KG1 (cell line): ENCODE measurements around the gene CSMD2.

Experiments
- DNase-seq: peaks from one replicate; lab custom pipeline; 2025; lab: John Stamatoyannopoulos, UW

The CSMD2 gene

DNA sequence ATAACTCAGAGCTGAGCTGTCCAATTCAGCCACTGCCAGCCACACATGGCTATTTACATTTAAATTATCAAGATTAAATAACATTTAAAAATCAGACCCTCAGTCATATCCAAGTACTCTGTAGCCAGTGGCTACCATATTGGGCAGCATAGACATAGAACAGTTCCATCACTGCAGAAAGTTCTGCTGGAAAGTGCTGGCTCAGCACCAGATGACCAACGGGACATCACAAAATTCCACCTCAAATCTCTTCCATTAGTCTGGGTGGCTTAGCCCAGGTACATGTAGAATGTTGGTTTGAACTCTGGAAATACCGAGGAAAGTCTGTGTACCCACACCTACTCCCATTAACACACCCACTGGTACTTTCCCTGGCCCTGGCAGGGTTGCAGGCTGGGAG, 563.3 kb downstream of the CSMD2 start:
- no peak for DNase-seq

DNA sequence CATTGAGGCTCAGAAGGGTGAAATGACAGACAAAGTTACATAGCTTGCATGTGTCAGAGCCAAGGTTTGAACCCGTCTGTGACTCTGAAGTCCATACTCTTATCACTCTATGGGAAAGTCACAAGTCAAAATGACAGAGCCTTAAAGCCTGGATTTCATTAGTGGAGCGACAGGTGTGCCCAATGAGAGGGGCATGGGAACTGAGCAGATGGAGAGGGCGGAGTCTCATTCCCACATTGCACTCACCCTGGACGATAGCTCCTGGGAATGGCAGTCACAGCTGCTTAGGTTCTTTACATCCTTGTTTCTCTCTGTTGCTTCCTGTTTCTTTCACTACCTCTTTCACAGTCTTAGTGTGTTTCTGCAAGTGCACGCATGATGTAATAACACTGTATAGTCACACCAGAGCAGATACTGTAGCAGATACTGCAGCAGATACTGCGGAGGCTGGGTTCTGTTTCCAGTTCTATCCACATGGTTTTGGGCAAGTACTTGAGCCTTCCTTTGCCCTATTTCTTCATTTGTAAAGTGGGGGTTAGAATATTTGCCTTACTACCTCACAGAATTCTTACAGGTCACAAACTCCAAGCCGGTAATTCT, 565.4 kb downstream of the CSMD2 start:
- DNase-seq, result no peak

GRCh38 chr1:33588726-33589125, 576.3 kb downstream of the CSMD2 start:
- no peak for DNase-seq

DNA sequence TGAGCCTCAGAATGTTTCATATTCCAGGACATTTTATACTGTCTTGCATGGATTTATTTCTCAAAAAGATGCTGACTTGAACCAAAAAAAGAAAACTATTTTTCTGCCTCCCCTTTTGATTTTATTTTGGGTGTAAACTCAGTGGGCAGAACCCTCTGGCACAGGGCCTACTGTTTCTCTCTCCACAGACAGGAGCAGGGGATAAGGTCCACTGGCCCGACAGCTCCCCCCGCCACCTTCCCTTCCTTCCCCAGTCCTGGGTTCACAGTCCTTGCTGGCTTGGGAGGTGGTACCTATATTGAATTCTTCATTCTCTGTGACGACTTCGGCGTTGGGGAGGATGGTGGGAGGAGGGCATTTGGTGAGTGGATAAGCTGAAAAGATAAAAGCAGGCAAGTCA, 578.2 kb downstream of the CSMD2 start:
- DNase-seq, result no peak

GRCh38 chr1:33586106-33586505, 578.9 kb downstream of the CSMD2 start:
- DNase-seq, result no peak

- no peak for DNase-seq
These were observed 581.5 kb downstream of the CSMD2 start for GRCh38 chr1:33583567-33583966.

DNA sequence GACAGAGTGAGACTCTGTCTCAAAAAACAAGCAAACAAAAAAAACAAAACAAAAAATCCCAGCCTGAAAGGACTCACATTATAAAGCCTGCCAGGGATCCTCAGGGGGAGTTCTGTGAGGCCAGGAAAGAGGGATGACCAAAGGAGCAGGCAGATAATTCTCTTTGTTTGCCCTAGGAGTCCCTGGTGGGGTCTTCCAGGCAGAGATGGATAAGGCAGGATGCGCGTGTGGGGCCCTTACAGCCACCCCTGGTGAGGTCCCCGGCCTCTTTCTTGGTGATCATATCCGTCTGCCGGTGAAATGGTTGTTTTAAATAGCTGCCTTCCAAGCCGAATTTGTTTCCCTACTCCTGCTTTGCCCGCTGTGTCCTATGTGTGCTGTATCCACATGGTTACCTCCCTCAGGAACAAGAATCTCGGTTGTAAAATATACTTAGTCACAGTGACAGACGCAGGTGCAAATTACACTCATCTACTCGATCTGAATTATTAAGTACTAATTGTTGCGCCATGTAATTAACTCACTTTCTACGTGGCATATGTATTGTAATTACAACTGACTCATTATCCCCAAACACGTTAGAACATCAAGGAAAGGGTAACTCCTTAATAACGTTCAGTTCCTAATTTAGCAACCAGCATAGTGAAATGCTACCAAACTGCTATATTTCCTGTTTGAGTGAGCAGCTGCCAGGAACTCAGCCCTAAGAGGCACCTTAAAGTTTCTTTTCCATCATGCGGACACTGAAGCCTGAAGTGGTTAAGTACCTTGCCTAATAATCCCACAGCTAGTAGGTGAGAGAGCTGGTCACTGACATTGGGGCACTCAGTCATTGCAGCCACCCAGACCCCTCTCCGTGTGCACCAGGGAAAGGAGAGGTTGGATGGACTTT, 586.2 kb downstream of the CSMD2 start:
- no peak for DNase-seq

DNA sequence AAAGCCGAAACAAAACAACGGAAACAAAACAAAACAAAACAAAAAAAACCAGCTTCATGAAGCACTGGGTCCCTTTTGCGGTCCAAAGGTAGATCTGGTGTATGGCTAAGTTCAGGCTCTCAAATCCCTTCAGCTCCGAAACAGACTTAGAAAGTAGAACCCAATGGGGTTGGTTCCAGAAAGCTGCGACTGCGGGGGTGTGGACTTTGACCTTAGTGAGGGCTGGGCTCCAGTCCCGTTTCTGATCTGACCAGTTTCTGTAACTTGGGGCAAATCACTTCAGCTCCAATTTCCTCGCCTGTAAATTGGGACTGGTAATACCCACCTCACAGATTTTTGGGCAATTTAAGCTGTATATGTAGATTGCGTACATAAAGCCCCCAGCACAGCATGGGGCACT, 587.4 kb downstream of the CSMD2 start:
- no peak for DNase-seq

GRCh38 chr1:33576821-33577599, 588.0 kb downstream of the CSMD2 start:
- DNase-seq, result no peak

DNA sequence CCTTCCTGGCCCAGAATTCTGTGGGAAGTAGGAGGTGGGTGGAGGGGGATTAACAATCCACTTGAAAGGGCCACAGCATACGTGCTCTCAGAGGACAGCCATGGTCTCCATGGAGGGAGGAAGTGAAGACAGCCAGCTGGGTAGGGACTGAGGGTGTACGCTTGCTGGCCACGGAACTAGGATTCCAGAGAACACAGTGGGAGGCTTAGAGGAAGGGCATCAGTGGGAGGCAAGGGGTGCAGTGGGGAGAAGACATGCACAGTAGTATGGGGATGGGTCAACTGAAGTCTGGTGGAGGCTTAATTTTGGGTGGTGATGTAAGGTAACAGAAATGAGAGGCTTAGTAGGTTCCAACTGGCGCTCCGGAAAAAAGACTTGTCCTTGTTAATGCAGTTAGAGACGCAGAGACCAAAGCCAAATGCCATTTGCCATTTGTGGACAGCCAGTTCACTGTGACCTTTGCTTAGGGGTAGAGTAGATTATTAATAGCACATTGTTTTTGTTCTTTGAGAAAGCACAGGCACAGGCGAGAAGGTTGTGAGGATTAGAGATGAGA, 589.6 kb downstream of the CSMD2 start:
- no peak for DNase-seq

GRCh38 chr1:33573661-33574060, 591.4 kb downstream of the CSMD2 start:
- no peak for DNase-seq

GRCh38 chr1:33572387-33572786, 592.6 kb downstream of the CSMD2 start:
- no peak for DNase-seq

GRCh38 chr1:33569331-33569730, 595.7 kb downstream of the CSMD2 start:
- DNase-seq, result no peak

GRCh38 chr1:33563699-33564098, 601.3 kb downstream of the CSMD2 start:
- no peak for DNase-seq

- DNase-seq, result no peak
These were observed 602.5 kb downstream of the CSMD2 start for GRCh38 chr1:33562563-33562962.

- no peak for DNase-seq
These were observed 603.5 kb downstream of the CSMD2 start for GRCh38 chr1:33561576-33561975.

DNA sequence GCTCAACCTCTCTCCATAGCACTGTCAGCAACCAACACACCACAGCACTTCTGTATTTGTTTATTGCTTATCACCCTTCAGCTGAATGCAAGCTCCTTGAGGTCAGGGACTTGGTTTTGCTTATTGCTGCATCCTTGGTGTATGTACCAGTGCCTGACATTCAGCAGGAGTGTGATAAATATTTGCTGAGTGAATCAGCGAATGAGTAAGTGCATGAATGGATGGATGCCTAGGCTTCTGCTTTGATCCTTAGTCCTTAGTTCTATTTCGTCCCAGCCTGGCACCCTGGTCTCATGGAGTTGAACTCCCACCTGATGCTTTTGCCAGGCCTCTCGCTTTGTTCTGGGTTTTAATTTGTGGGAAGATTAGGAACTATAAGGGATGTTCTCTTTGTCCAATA, 604.4 kb downstream of the CSMD2 start:
- no peak for DNase-seq

- no peak for DNase-seq
These were observed 616.3 kb downstream of the CSMD2 start for GRCh38 chr1:33548721-33549120.

DNA sequence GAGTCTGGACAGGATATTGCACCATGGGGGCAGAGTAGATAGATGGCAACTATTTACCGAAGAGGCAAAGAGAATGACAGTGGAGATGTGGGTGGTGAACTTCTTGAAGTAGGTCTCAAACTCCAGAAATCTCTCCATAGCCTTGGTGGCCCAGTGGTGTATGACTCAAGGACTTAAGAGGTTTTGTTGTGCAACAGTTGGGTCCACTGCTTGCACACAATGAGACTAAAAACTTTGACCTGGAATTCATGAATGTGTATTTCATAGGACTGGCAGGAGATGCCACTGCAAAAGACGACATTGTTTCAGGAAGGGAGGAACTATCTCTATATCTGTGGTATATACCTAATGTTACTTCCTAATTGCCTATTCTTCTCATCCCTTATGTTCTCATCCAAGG, 616.7 kb downstream of the CSMD2 start:
- DNase-seq, result no peak

- no peak for DNase-seq
These were observed 617.5 kb downstream of the CSMD2 start for GRCh38 chr1:33547576-33547975.

DNA sequence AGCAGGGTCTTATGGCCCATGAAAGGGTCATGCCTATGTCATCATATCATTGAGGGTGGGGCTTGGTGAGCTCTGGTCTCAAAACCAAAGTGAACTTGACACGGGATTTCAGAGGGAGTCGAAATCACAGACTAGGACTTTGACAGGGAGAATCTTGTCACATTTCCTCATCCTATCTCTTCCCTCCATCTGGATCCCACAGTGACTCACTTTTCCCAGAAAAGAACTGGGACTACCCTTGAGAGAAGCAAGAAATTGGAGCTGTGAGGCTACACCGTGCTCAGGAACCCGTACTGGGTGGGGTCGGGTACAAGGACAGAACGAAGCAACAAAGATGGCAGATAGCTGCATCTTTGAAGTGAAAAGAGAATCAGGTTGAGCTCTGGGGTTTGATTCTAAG, 623.1 kb downstream of the CSMD2 start:
- DNase-seq, result no peak

- DNase-seq, result no peak
These were observed 627.1 kb downstream of the CSMD2 start for GRCh38 chr1:33537885-33538284.

DNA sequence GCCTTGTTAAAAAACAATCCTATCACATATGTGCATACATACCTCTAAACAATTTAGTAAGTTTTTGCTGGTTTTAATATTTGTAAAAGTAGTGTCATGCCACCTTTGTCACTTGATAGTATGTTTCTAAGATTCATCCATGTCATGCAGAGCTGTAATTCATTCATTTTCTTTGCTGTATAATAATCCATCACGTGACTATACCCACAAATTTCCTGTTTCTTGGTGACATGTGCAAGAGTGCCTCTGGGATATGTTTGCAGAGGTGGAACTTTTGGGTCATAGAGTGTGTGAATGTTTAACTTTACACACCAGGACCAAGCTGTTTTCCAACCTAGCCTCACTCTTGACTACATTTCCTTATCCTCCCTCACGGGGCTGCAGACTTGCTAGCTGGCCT, 629.7 kb downstream of the CSMD2 start:
- no peak for DNase-seq
